Activated CD4-positive, alpha-beta T cell treated with anti-CD3 and anti-CD28 coated beads for 36 hours (primary cell): ENCODE measurements around the gene C3orf20. TPM values are rescaled to one million over a fixed set of nuclear protein-coding genes. Genes with fewer than 3 reads are reported as not detected.

Source experiments
- ATAC-seq: fragments of 200-7000 bp; cut with Tn5 transposase; one replicate; pipeline ENCODE4 v1.10.0; 2021; ENCODE audit warnings: mild to moderate bottlenecking, moderate library complexity
- CTCF ChIA-PET: fragments of 350-600 bp; sonication (Branson Sonifier 250); formaldehyde crosslinking; loops from one replicate; lab custom pipeline; 2021; ENCODE audit warnings: antibody characterized with exemption; lab: Charles Lee
- POLR2A ChIA-PET: fragments of 350-600 bp; sonication (Branson Sonifier 250); formaldehyde crosslinking; loops from one replicate; lab custom pipeline; 2021; ENCODE audit warnings: antibody characterized with exemption, inconsistent platforms; lab: Charles Lee
- DNase-seq: peaks from one replicate; pipeline ENCODE4 v3.0.0-alpha.2; 2020
- H3K27ac Mint-ChIP-seq: one replicate; pipeline ENCODE4 v1.8.0; 2021; ENCODE audit warnings: mixed read lengths
- H3K27me3 Mint-ChIP-seq: one replicate; pipeline ENCODE4 v1.8.0; 2021; ENCODE audit warnings: mixed read lengths
- H3K36me3 Mint-ChIP-seq: one replicate; pipeline ENCODE4 v1.8.0; 2021; ENCODE audit warnings: low read depth, mixed read lengths
- H3K4me1 Mint-ChIP-seq: one replicate; pipeline ENCODE4 v1.8.0; 2021; ENCODE audit warnings: mixed read lengths
- H3K4me3 Mint-ChIP-seq: one replicate; pipeline ENCODE4 v1.8.0; 2021; ENCODE audit warnings: mild to moderate bottlenecking, moderate library complexity, mixed read lengths
- H3K9me3 Mint-ChIP-seq: one replicate; pipeline ENCODE4 v1.8.0; 2021; ENCODE audit warnings: low read depth, mixed read lengths
- intact Hi-C, 2 experiments: fragments of 100-400 bp; cut with DNase I in 1 of 2; cut with micrococcal nuclease in 1 of 2; formaldehyde crosslinking; loops; one replicate each; pipeline versions ENCODE4 v1.14.2 to v1.15.1; 2022 to 2024; cut with DNase I, micrococcal nuclease
- total RNA-seq, 2 experiments: library from RNA; stranded (reverse); gene quantifications; one replicate each; pipeline ENCODE4 v1.2.3, GENCODE V29; 2021

Gene C3orf20
- total RNA-seq, 2 experiments from 2014 or later, result not detected

GRCh38 chr3:14801668-14802380 is 126.9 kb downstream of the C3orf20 start:
- peaks cover 8% of the 10 kb centered on the region for H3K27me3 Mint-ChIP-seq
- ATAC-seq, result no peak
- intact Hi-C loops, result no loop called here
- H3K9me3 Mint-ChIP-seq, result no peaks in the 10 kb centered on the region
- ChIA-PET CTCF (no interaction called here), POLR2A (no interaction called here)
- DNase-seq, result no peak
- no peak overlapping the region for H3K4me3 Mint-ChIP-seq
- H3K4me1 Mint-ChIP-seq, result peaks cover 2% of the 10 kb centered on the region
- H3K27ac Mint-ChIP-seq, result no peak overlapping the region
- H3K36me3 Mint-ChIP-seq, result no peaks in the 10 kb centered on the region

DNA sequence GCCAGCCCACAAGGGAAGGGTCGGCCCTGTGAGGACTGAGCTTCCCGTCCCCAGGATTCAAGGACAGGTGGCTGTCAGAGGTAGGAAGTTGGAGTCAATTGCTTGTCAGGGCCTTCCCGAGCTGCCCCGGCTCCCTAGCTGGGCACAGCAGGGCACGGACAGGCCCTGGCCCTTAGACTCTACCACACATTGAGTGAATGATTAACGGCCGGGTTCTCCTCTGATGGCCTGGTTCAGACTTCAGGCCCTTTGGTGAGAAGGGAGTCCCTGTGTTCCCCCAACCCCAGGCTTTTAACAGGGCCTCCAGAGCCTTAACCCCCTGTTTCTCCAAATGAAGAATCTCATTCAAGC is 127.4 kb downstream of the C3orf20 start:
- ChIA-PET POLR2A (no interaction called here), CTCF (no interaction called here)
- no peaks in the 10 kb centered on the region for H3K36me3 Mint-ChIP-seq
- no peak overlapping the region for H3K4me3 Mint-ChIP-seq
- no peaks in the 10 kb centered on the region for H3K9me3 Mint-ChIP-seq
- ATAC-seq, result no peak
- H3K27me3 Mint-ChIP-seq, result peaks cover 8% of the 10 kb centered on the region
- intact Hi-C loops, result no loop called here
- DNase-seq, result no peak
- H3K4me1 Mint-ChIP-seq, result peaks cover 2% of the 10 kb centered on the region
- H3K27ac Mint-ChIP-seq, result no peak overlapping the region

GRCh38 chr3:14803101-14803980 is 128.4 kb downstream of the C3orf20 start:
- no peak overlapping the region for H3K4me3 Mint-ChIP-seq
- CTCF ChIA-PET, result no interaction called here
- no peak overlapping the region for H3K27ac Mint-ChIP-seq
- ATAC-seq, result peak; percentile 55
- peaks cover 2% of the 10 kb centered on the region for H3K4me1 Mint-ChIP-seq
- POLR2A ChIA-PET, result interaction anchor here (0.6 kb wide), 1 partner anchor 58 kb away, joined by 4 read pairs; no protein-coding TSS in a partner anchor
- H3K27me3 Mint-ChIP-seq, result peaks cover 8% of the 10 kb centered on the region
- intact Hi-C loops, result no loop called here
- no peaks in the 10 kb centered on the region for H3K36me3 Mint-ChIP-seq
- peak; percentile 33 for DNase-seq
- no peaks in the 10 kb centered on the region for H3K9me3 Mint-ChIP-seq

DNA sequence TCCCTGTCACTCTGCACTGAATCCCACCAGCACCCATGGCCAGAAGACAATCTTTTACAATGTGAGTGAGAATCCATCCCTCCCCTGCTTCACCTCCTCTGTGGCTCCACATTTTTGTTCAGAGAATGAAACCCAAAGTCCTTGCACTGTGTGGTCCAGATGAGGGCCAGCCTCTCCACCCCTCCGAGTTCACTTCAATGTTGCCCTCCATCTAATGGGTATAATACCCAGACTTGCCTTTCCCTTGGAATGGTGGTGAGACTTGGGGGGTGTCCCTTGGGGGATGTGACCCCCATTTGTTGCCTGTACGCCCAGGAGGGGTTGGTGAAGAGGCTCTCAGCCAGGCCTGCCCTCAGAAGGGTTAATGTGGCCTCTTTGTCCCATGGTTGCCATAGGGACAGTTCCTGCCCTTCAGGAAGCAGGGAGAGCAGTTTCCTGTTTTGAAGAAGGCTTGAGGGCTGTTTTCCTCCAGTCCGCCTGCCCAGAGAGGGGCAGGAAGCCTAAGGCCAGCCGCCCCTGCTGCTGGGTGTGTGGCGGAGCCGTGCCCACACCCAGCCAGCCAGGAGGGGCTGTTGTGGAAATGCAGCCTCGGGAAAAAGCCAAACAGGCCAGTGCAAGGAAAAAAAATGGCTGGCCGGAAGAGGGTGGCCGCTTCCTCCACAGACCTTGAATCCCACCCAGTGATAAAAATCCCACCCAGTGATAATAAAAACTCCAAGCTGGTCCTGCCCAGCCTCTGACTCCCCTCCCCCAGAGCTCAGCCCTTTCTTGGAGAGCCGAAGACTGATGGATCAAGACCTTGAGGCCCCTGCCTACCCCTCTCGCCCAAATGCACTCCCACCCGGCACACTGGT is 129.3 kb downstream of the C3orf20 start:
- Mint-ChIP-seq H3K36me3 (no peaks in the 10 kb centered on the region), H3K4me3 (no peak overlapping the region), H3K9me3 (no peaks in the 10 kb centered on the region), H3K4me1 (peaks cover 2% of the 10 kb centered on the region), H3K27me3 (peaks cover 13% of the 10 kb centered on the region), H3K27ac (no peak overlapping the region)
- intact Hi-C loops, result no loop called here
- DNase-seq (no peak), ATAC-seq (no peak)
- ChIA-PET CTCF (no interaction called here), POLR2A (interaction anchor here (0.6 kb wide), 1 partner anchor 57 kb away, joined by 4 read pairs; no protein-coding TSS in a partner anchor)

- intact Hi-C loops, result no loop called here
- ChIA-PET CTCF (interaction anchor here (0.7 kb wide), 1 partner anchor 53 kb away, joined by 3 read pairs; no protein-coding TSS in a partner anchor), POLR2A (no interaction called here)
- H3K9me3 Mint-ChIP-seq, result no peaks in the 10 kb centered on the region
- no peaks in the 10 kb centered on the region for H3K36me3 Mint-ChIP-seq
- H3K27ac Mint-ChIP-seq, result no peak overlapping the region
- peaks cover 20% of the 10 kb centered on the region for H3K27me3 Mint-ChIP-seq
- peaks cover 2% of the 10 kb centered on the region for H3K4me1 Mint-ChIP-seq
- ATAC-seq, result no peak
- DNase-seq, result no peak
- H3K4me3 Mint-ChIP-seq, result no peak overlapping the region
These were observed 130.2 kb downstream of the C3orf20 start for GRCh38 chr3:14804835-14805780.

- DNase-seq (no peak), ATAC-seq (no peak)
- intact Hi-C loops, result no loop called here
- no peak overlapping the region for H3K27ac Mint-ChIP-seq
- no peaks in the 10 kb centered on the region for H3K9me3 Mint-ChIP-seq
- CTCF ChIA-PET, result no interaction called here
- peaks cover 2% of the 10 kb centered on the region for H3K4me1 Mint-ChIP-seq
- peaks cover 21% of the 10 kb centered on the region for H3K27me3 Mint-ChIP-seq
- no peak overlapping the region for H3K4me3 Mint-ChIP-seq
- POLR2A ChIA-PET, result no interaction called here
- no peaks in the 10 kb centered on the region for H3K36me3 Mint-ChIP-seq
These were observed 131.1 kb downstream of the C3orf20 start for GRCh38 chr3:14805961-14806537.

DNA sequence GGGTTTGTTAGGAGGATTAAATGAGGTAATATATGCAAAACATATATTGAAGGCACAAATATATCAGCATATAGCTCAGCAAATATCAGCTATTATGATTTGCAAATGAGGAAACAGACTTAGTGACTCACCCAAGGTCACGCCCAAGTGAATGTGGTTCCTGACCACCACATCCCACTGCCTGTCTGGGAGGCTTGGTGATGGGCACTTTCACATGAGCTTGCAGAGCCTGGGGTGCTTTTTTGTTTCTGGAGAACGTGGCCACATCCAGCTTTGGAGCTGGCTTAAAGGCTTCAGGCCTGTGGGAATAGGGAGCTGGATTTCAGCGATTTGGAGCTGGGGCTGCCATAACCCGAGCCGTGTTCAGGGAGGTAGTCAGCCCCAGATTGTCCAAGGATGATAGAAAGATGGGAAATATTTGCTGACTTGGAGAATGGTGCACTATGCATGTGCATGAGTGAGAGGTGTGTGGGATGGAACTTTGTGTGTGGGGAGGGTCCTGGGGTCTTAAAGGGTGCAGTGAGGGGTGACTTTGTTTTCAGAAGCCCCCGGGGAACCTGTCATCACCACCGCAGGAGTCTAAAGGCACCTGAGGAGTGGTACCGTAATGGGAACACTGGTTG is 131.8 kb downstream of the C3orf20 start:
- DNase-seq (peak; percentile 20), ATAC-seq (no peak)
- Mint-ChIP-seq H3K4me3 (no peak overlapping the region), H3K27me3 (peaks cover 28% of the 10 kb centered on the region), H3K36me3 (no peaks in the 10 kb centered on the region), H3K27ac (no peak overlapping the region), H3K9me3 (no peaks in the 10 kb centered on the region), H3K4me1 (peaks cover 7% of the 10 kb centered on the region)
- ChIA-PET POLR2A (no interaction called here), CTCF (no interaction called here)
- intact Hi-C loops, result no loop called here

DNA sequence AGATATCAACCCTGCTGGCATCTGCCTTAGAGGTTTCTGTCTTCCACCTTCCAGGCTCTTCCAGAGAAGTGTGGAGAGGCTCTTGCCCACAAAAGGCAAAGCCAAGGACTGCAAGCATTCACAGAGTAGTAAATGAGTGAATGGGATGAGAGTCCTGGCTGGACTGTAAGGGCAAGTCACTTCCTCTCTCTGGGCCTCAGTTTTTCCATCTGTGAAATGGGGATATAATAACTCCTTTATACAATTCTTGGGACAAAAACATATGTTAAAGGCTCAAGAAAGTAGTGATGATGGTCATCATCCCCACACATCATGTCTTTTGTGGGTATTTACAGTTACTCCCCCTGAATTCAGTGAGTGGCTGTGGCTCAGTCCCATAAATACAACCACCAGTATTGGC is 133.1 kb downstream of the C3orf20 start:
- H3K9me3 Mint-ChIP-seq, result no peaks in the 10 kb centered on the region
- peaks cover 7% of the 10 kb centered on the region for H3K4me1 Mint-ChIP-seq
- POLR2A ChIA-PET, result no interaction called here
- DNase-seq (no peak), ATAC-seq (no peak)
- no peak overlapping the region for H3K4me3 Mint-ChIP-seq
- CTCF ChIA-PET, result no interaction called here
- peaks cover 41% of the 10 kb centered on the region for H3K27me3 Mint-ChIP-seq
- intact Hi-C loops, result no loop called here
- no peak overlapping the region for H3K27ac Mint-ChIP-seq
- no peaks in the 10 kb centered on the region for H3K36me3 Mint-ChIP-seq

GRCh38 chr3:14808502-14809266 is 133.7 kb downstream of the C3orf20 start:
- POLR2A ChIA-PET, result no interaction called here
- ATAC-seq (no peak), DNase-seq (no peak)
- Mint-ChIP-seq H3K27ac (no peak overlapping the region), H3K4me1 (peaks cover 7% of the 10 kb centered on the region), H3K4me3 (no peak overlapping the region), H3K36me3 (no peaks in the 10 kb centered on the region), H3K27me3 (peaks cover 47% of the 10 kb centered on the region), H3K9me3 (no peaks in the 10 kb centered on the region)
- intact Hi-C loops, result no loop called here
- CTCF ChIA-PET, result no interaction called here
